HG03342 (cell line): ENCODE data around the gene INCA1.

Source experiments
- ATAC-seq: cut with Tn5 transposase; IDR thresholded peaks from one replicate; pipeline ENCODE4 v1.9.1; 2021; ENCODE audit warnings: mild to moderate bottlenecking, moderate library complexity; ENCODE audit not compliant: unreplicated experiment

Gene INCA1

DNA sequence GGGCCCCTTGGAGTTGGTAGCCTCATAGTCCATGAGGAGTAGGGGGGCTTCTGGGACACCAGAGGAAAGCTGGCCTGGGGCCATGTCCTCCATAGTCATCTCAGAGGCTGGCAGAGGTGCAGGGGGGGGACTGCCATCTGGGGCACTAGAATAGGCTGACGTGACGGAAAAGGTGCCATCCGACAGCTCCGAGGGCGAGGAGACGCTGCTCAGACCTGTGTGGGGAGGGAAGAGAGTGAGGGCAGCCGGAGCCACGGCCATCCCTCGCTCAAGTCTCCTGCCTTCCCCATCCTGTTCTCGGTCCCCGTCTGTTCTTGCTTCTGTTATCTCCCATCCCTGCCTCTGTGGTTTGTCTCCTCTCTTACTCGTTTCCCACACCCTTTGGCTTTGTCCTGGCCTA, 25.0 kb downstream of the INCA1 start:
- ATAC-seq: no peak

DNA sequence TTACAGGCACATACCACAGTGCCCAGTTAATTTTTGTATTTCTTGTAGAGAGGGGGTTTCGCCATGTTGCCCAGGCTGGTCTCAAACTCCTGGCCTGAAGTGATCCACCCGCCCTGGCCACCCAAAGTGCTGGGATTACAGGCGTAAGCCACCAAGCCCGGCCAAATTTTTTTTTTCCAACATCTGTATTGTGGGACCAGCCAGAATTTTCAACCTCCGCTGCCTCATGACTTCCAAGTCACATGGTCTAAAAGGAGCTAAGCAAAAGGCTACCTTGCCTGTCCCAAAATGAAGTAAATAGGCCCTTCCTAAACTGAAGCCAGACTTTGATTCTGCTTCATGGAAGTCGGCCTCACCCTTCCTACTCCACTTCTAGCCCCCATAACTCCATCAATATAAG, 25.5 kb downstream of the INCA1 start:
- no peak for ATAC-seq

DNA sequence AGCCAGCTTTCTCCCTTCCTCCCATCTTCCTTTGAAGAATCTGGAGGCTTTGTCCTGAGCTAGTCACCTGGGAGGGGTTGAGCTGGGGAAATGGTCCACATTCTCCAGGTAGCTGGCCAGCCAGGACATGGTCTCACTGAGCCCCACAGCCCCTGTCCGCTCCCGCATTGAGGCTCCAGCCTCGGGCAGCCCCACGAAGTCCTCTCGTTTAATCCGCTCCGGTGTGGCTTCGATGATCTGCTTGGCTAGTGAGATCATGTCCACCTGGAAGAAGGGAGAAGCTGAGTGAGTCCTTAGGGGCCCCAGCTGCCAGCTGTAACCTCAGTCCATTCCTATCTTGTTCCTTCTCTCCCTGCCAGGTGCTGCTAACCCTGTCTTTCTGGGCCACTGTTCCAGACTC, 27.0 kb downstream of the INCA1 start:
- no peak for ATAC-seq

DNA sequence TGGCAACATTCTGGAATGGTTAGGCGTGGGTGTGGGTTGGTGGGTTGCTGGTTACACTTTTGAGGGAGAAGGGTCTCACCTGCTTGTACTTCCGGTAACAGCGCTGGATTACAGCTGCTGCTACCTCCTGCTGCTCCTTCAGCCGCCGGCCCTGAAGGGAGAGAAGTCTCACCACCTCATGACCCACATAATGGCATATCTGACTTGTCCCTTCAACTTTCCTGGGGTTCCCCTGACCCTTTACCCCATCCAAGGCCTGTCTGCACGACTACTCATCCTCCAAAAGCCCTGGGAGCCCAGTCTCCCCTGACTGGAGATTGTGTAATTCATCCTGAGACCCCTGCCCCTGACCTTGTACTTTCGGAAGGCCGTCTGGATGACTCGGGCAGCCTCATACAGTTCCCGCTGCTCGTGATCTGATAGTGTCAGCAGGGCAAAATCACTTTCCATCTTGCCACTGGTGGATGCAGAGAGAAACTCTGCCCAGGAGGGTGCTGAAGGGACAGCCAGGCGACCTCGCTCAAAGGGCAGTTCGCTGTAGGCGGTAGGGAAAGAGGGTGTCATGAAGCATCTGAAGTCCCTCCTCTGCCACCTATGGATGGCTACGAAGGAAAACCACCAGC, 27.7 kb downstream of the INCA1 start:
- no peak for ATAC-seq

DNA sequence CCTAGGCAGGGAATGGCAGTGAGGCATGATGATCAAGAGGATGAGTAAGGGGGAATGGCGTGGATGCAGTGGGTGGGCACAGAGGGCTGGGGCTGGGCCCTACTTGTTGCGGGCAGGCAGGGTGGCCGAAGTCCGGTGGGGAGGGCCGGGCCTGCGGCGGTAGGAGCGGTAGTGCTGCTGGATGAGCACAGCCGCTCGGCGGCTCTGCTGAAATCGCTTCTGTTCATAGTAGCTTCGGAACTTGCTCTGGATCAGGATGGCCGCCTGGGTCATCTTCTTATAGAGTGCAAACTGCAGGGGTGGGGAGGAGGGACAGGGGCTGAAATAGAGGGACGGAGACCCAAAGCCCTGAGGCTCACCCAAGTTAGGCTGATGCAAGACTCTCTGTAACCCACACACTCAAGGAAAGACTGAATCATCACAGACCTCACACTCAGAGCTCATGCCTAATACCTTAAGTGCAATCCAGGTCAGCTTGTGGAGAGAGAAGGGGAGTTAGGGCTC, 28.2 kb downstream of the INCA1 start:
- ATAC-seq: no peak

DNA sequence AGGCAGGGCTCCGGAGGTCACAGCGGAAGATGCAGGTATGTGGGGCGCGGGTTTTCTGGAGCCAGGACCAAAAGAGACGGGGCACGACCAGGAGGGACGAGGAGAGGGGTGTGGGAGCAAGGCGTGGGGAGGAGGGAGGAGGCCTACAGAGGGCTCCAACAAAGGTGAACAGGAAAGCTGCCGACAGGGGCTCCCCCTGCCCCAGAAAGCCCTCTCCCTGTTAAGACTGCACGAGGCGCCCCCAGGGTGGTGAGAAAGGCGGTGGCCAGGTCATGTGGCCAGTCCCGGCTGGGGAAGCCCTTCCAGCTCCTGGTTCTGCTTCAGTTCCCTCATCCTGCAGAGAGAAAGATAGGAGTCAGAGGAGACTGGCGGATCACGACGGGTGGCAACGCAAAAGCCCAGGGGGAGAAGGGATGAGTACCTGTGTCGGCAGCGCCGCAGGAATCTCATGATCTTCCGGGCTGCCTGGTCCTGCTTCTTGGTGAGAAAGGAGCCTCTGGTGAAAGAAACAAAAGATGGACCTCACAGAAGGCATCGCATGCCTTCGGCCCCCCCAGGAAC, 28.8 kb downstream of the INCA1 start:
- ATAC-seq: no peak

DNA sequence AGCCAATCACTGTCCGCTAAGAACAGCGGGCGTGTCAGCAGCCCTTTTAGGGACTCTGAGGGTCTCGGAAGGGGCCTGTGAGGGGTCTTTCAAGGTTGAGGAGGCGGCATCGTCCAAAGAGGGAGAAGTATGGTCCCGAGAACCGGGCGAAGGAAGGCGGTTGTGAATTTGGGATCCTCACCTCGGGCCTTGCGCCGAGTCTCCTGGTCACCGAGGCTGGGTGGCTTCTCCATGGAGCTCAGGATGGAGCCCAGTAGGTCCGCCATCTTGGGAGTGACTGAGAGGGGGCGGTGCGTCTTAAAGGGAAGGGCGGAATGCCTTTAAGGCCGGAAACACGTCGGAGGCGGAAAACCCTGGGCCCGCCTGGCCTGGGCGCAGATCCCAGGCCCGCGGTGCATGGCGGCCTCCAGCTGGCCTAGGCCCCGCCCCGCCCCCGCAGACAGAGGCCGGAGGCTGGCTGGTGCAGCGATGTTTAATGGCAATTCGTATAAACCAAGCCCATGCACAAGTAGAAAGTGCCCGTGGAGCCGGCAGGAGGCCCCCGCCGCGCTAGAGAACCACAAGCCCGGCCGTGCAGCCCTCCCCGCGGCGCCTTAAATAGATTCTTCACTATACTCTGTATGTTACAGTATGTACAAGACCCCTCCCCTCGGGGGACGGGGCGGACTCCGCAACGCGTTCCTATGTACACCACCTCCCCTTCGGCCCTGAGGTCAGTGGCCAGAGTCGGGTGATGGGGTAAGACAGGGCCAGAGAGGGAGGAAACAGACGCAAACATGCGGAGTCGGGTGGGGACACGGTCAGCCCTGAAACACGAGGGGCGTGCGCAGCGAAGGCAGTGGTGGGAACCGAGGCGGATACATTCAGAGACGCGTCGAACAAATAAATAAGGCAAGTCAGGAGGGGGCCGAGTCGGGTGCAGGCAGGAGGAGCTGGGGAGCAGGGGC, 29.5 kb downstream of the INCA1 start, which contains the start of gene SPAG7:
Gene SPAG7 (minus strand): TSS at position 279 of the 947 bp plus-strand sequence. CDS start 13 bp downstream, at position 266.
- peak; percentile 47 for ATAC-seq

DNA sequence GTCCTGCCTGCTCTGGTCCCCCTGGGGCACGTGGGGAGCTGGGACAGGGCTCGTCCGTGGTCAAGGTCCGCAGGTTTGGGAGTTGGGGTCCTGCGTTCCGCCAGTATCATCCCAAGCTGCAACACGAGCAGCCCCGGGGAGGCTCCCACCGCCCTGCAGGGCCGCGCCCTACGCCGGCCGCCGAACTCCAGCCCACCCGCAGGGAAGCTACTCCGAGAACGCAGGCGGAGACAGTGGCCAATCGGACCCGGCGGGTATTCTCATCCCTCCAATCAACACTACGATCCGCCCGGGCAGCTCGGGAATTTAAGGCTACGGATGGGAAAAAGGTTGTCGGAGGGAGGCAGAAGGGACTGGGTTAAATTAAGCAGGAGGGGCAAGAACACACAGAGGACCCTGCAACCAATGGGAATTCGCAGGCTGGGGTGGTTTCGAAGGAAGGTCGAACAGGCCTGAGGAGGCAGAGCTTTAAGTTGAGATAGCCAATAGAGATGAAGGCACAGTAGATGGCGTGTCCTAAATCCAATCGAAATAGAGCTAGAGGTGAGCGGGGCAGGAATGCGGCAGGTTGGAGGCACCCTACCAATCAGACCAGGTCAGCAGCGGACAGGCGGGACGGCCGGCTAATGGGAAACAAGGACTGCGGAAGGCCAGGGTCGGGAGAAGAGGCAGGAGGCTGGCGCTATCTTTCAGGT, 30.3 kb downstream of the INCA1 start:
- ATAC-seq: peak; percentile 77

DNA sequence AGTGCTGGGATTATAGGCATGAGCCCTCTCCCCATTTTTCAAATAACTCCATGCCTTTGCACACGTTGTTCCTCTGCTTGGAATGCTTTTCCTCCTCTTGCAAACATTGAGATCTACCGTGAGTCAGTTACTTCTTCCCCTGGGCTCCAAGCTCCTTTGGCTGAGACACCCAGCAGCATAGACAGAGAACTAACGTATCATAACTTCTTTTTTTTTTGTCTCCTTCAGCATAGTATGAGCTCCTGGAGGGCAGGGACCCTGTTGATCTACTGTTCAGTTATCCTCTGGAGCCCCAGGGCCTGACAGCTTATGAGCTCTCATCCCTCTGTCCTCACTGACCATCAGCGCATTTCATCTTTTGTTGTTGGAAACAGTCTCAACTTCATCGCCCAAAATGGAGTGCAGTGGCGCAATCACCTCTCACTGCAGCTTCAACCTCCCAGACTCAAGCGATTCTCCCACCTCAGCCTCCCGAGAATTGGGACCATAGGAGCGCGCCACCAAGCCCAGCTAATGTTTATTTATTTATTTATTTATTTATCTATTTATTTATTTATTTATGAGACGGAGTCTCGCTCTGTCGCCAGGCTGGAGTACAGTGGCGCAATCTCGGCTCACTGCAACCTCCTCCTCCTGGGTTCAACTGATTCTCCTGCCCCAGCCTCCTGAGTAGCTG, 31.9 kb downstream of the INCA1 start:
- no peak for ATAC-seq

DNA sequence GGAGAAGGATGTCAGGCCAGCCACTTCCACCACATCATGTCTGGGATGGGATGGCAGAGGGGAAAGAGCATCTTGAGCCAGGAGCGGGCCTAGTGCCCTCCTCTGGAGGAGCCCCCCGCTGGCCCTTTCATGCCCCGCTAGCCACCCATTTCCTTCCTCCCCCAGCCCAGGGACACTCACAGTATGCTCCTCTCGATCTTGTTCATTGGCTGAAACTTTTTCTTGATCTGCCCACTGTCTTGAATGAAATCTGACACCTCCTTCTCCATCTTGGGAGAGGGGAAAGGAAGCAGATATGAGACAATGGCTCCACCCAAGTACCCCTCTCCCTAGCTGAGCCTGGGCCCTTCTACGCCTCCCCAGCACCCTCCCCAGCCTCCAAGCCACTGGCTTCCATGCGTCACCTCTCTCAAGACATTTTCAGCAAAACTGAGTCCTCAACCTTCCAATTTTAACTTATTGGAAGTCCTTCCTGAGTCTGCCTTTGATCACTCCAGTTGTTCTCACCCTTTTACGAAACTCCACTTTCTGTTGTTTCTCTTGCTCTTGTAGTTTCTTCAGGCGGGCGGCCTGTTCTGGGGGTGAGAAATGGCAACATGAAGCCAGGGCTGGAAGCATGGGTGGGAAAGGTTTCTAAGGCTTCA, 36.9 kb downstream of the INCA1 start:
- ATAC-seq: no peak

DNA sequence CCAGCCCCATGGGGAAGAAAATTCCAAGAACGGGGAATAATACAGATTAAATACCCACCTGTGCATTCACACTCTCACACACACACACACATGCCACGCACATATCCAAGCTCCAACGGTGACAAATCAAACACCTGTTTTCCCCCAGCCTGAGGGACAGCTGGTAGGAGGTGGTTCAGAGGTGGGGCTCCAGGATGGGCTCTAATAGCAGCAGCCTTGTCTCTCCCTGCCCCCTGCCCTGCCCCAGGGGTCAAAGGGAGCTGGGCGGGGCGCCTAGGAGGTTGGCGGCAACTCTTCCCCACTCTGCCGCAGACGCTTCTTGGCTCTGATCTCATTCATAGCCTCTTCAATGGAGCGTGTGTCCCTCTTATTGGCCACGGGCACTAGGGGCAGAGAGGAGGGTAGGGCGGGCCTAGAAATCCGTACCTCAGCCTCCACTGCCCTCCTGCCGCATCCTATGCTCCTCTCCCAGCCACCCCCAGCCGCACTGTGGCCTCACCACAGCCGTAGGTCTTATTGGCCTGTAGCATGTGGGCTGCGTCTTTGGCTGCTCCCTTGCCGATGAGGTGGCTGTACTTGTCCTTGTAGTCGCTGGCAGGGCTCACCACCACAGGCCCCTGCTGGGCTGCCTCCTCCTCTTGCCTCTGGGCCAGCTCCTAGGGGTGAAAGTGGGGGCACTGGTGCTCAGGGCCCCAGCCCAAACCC, 37.9 kb downstream of the INCA1 start:
- no peak for ATAC-seq

DNA sequence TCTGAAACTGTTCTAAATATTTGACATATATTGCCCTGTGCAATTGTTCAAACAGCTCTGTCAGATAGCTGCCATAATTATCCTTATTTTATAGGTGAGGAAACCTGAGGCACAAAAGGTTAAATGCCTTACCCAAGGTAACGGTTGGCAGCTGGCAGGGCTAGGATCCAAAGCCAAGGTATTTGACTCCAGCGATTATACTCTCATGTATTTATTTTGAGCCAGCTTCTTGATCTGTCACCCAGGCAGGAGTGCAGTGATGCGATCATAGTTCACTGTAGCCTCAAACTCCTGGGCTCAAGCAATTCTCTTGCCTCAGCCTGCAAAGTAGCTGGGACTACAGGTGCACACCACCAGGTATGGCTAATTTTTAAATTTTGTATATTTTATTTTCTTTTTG, 39.2 kb downstream of the INCA1 start:
- no peak for ATAC-seq

DNA sequence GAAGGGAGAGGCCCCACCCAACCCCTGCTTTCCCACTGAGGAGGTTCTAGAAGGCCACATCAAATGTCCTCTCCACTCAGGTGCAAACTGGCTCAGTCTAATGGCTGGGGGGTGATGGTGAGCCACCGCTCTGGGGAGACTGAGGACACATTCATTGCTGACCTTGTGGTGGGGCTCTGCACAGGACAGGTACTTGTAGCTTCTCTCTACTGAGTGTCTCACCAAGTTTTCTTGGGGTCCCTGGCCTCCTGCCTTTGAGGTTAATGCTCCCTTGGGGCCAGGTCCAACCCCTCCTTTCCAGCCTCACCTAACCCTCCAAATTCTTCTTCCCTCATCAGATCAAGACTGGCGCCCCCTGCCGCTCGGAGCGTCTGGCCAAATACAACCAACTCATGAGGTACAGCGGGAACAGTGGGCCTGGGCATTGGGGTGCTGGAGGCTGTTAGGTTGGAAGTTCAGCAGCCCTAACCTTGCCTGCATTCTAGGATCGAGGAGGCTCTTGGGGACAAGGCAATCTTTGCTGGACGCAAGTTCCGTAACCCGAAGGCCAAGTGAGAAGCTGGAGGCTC, 40.7 kb downstream of the INCA1 start:
- no peak for ATAC-seq

DNA sequence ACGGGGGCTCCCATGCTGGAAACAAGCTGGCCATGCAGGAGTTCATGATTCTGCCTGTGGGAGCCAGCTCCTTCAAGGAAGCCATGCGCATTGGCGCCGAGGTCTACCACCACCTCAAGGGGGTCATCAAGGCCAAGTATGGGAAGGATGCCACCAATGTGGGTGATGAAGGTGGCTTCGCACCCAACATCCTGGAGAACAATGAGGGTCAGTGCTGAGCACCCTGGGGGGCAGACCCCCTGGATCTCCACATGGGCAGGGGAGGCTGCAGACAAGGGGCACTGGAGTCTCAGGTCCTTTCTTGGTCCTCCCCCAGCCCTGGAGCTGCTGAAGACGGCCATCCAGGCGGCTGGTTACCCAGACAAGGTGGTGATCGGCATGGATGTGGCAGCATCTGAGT, 42.2 kb downstream of the INCA1 start:
- no peak for ATAC-seq

DNA sequence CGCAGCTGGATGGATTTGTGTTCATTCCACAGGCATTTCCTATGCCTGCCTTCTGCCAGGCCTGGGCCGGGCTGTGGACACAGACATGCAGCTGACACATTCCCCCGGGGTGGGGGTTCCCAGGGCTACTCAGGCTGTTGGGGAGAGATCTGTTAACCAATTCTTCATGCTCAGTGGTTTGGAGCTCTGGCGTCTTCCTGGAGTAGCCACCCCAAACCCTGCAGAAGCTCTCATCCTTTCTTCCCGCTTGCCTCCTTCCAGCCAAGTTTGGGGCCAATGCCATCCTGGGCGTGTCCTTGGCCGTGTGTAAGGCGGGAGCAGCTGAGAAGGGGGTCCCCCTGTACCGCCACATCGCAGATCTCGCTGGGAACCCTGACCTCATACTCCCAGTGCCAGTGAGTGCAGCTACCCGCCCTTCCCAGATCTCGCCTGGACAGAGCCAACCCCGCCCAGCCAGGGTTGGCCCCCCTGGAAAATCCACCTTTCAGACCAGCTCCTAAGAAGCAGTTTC, 43.8 kb downstream of the INCA1 start:
- ATAC-seq: no peak

DNA sequence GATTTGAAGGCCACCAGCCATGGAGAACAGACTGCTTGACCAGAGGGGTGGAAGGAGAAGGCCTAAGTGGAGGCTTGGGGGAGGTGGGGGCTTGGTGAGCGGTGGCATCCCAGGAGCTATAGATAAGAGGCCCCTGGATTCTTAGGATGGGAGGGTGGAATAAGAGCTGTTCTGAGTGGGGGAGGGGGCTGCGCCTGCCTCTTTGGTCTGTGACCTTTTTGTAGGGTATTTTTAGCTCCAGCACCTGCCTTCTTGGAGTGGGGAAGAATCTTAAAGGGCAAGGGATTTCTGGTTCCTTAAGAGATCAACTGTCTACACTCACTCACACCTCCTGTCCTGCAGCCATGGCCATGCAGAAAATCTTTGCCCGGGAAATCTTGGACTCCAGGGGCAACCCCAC, 45.8 kb downstream of the INCA1 start:
- ATAC-seq: no peak

DNA sequence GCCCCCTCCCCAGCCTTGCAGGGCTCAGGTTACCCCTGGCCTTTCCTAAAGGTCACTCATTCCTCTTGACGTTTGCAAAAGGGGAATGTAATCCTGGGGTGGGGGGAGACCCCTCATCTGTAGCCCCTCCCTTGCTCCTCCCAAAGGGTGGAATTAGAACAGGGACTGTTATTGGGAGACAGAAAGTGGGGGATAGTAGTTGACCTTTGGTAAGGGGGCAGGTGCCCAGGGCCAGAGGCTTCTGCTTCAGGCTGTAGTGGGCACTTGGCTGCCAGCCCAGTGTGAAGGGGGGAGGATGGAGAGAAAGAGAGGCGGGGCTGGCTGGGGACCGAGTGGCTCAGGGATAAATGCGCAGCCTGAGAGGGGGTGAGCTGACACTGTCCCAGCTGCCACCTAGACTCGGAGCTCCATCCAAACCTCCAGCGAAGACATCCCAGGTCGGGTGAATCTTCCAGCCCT, 46.5 kb downstream of the INCA1 start, which contains the start of gene ENO3:
Gene ENO3 (plus strand): TSS at position 374 of the 459 bp plus-strand sequence. CDS start 711 bp downstream, outside the sequence.
- ATAC-seq: no peak

DNA sequence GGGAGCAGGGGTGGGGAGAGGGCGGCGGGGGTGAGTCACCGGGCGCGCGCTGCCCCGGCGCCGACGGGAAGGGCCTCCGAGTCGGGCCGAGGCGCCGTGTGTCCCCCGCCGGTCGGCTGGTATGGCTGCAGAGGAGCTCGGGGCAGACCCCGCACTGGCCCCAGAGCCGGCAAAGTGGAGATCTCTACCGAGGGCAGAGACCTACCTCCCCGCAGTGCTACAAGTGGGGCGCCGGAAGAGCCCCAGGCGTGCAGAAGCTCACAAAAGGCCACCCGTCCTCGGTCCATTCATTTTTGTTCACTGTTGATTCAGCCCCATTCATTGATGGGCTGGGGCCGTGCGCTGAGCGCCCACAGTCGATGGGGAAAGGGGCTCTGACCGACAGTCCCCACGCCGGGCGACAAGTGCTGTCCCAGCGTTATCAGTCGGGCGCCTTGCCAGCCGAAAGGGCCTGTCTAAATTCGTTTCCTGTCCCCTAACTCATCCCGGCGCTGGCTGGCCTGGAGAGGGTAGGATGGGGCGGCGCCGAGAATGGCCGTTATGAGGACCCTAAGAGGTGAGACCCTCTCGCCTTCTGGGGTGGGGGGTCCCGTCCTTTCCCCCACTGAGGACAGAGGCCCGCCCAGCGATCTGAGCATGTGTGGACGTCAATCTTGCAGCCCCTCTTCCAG, 47.1 kb downstream of the INCA1 start:
- peak; percentile 6 for ATAC-seq
